Measurements from ENCODE around the gene ACBD4. TPM values are rescaled to one million over a fixed set of nuclear protein-coding genes. Genes with fewer than 3 reads are reported as not detected.

ACBD4 gene
- total and polyA plus RNA-seq, 2 of the 13 experiments (the other 11 are each of a cell fraction or from before 2014, with no cell fraction given): 16.1 to 26.9 TPM

DNA sequence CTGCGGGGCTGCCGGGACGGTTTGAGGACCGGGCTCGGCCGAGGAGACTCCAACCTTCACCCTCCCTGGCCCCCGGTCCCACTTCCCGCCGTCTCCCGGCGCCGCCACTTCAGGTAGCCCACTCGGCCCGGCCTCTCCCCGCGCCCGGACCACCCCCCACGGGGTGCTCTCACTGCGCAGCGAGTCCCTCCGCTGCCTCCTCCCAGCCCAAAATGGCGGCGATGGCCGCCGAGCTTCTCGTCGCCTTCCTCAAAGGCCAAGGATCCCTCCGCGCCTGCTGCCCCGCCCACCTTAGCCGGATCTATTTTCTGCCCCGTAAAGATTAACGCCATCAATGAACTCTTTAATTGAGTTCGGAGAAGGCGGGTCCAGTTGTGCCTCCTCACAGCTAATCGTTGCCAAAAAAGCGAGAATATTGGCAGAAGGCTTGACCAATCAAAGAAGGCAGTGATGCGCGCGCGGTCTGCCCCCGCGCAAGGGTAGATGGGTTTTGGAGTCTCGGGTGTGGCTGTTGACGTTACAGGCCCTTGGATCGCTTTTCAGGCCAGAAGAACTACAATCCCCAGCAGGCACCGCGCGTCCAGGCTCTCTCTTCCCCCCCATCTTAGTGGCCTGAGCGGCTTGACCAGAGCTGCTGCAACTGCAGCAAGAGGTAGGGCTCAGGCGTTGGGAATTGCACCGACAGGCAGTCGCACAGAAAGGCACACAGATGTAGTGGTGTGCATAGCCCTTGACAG, 26.0 kb downstream of the ACBD4 start, which contains the start of gene HEXIM2 (continued):
- TF ChIP-seq, protein P1, sequence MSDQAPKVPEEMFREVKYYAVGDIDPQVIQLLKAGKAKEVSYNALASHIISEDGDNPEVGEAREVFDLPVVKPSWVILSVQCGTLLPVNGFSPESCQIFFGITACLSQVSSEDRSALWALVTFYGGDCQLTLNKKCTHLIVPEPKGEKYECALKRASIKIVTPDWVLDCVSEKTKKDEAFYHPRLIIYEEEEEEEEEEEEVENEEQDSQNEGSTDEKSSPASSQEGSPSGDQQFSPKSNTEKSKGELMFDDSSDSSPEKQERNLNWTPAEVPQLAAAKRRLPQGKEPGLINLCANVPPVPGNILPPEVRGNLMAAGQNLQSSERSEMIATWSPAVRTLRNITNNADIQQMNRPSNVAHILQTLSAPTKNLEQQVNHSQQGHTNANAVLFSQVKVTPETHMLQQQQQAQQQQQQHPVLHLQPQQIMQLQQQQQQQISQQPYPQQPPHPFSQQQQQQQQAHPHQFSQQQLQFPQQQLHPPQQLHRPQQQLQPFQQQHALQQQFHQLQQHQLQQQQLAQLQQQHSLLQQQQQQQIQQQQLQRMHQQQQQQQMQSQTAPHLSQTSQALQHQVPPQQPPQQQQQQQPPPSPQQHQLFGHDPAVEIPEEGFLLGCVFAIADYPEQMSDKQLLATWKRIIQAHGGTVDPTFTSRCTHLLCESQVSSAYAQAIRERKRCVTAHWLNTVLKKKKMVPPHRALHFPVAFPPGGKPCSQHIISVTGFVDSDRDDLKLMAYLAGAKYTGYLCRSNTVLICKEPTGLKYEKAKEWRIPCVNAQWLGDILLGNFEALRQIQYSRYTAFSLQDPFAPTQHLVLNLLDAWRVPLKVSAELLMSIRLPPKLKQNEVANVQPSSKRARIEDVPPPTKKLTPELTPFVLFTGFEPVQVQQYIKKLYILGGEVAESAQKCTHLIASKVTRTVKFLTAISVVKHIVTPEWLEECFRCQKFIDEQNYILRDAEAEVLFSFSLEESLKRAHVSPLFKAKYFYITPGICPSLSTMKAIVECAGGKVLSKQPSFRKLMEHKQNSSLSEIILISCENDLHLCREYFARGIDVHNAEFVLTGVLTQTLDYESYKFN (CRISPR knock-in tag; conservative IDR thresholded peaks at IDR 0.05): peak; percentile 54
- TF ChIP-seq PHF8 (CRISPR knock-in tag; IDR thresholded peaks at IDR 0.05) (peak; percentile 97), SIX4 (CRISPR knock-in tag; IDR thresholded peaks at IDR 0.05) (peak; percentile 76), GFI1 (CRISPR knock-in tag; IDR thresholded peaks at IDR 0.05; ENCODE audit: borderline replicate concordance) (peak; percentile 74), RXRA (CRISPR knock-in tag; IDR thresholded peaks at IDR 0.05) (peak; percentile 81), ZNF235 (CRISPR knock-in tag; IDR thresholded peaks at IDR 0.05; ENCODE audit: borderline replicate concordance) (no peak; the same call in 1 of the 2 replicates), KDM4B (CRISPR knock-in tag; IDR thresholded peaks at IDR 0.05) (peak; percentile 79; the same call in 1 of the 2 replicates), IRX3 (CRISPR knock-in tag; IDR thresholded peaks at IDR 0.05; ENCODE audit: borderline replicate concordance, low read depth) (no peak), ZNF205 (CRISPR knock-in tag; IDR thresholded peaks at IDR 0.05) (peak; percentile 18; the same call in 1 of the 2 replicates), ZNF282 (IDR thresholded peaks at IDR 0.05; ENCODE audit: partially characterized antibody) (no peak), PAF1 (CRISPR knock-in tag; IDR thresholded peaks at IDR 0.05) (no peak), ZNF572 (CRISPR knock-in tag; IDR thresholded peaks at IDR 0.05) (peak; percentile 88), ZNF556 (CRISPR knock-in tag; IDR thresholded peaks at IDR 0.05; ENCODE audit: borderline replicate concordance) (peak; percentile 88; the same call in 1 of the 2 replicates), FOXK1 (CRISPR knock-in tag; IDR thresholded peaks at IDR 0.05; ENCODE audit: borderline replicate concordance, low read depth) (peak; percentile 98), ZFP36L1 (CRISPR knock-in tag; IDR thresholded peaks at IDR 0.05) (0 out of 2 replicates have a peak, but pooled peaks have one; percentile 63), YEATS4 (CRISPR knock-in tag; IDR thresholded peaks at IDR 0.05; ENCODE audit: borderline replicate concordance) (peak; percentile 98), ZNF234 (CRISPR knock-in tag; conservative IDR thresholded peaks at IDR 0.05) (no peak), ZC3H13 (CRISPR knock-in tag; IDR thresholded peaks at IDR 0.05) (0 out of 2 replicates have a peak, but pooled peaks have one; percentile 25), SNAPC2 (CRISPR knock-in tag; IDR thresholded peaks at IDR 0.05) (no peak), PAX8 (CRISPR knock-in tag; IDR thresholded peaks at IDR 0.05; ENCODE audit: borderline replicate concordance) (0 out of 2 replicates have a peak, but pooled peaks have one; percentile 80), NFE2 (CRISPR knock-in tag; IDR thresholded peaks at IDR 0.05) (peak; percentile 39; the same call in 1 of the 2 replicates)
- TF ChIP-seq, protein P2, sequence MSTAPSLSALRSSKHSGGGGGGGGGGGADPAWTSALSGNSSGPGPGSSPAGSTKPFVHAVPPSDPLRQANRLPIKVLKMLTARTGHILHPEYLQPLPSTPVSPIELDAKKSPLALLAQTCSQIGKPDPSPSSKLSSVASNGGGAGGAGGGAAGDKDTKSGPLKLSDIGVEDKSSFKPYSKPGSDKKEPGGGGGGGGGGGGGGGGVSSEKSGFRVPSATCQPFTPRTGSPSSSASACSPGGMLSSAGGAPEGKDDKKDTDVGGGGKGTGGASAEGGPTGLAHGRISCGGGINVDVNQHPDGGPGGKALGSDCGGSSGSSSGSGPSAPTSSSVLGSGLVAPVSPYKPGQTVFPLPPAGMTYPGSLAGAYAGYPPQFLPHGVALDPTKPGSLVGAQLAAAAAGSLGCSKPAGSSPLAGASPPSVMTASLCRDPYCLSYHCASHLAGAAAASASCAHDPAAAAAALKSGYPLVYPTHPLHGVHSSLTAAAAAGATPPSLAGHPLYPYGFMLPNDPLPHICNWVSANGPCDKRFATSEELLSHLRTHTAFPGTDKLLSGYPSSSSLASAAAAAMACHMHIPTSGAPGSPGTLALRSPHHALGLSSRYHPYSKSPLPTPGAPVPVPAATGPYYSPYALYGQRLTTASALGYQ (CRISPR knock-in tag; IDR thresholded peaks at IDR 0.05): no peak
- TF ChIP-seq, protein P3, sequence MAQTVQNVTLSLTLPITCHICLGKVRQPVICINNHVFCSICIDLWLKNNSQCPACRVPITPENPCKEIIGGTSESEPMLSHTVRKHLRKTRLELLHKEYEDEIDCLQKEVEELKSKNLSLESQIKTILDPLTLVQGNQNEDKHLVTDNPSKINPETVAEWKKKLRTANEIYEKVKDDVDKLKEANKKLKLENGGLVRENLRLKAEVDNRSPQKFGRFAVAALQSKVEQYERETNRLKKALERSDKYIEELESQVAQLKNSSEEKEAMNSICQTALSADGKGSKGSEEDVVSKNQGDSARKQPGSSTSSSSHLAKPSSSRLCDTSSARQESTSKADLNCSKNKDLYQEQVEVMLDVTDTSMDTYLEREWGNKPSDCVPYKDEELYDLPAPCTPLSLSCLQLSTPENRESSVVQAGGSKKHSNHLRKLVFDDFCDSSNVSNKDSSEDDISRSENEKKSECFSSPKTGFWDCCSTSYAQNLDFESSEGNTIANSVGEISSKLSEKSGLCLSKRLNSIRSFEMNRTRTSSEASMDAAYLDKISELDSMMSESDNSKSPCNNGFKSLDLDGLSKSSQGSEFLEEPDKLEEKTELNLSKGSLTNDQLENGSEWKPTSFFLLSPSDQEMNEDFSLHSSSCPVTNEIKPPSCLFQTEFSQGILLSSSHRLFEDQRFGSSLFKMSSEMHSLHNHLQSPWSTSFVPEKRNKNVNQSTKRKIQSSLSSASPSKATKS (CRISPR knock-in tag; IDR thresholded peaks at IDR 0.05): peak; percentile 99
